NCI-H524 (cell line): ENCODE measurements around the gene KLHL9.
"Not testable (repeated sequence)": the region's sequence is repeated elsewhere in the genome, so short reads cannot be mapped to it uniquely, and the experiment has no call there.

Experiments used
- DNase-seq, 2 experiments: peaks; one replicate each; lab custom pipeline; 2025; lab: John Stamatoyannopoulos, UW

KLHL9 gene, protein sequence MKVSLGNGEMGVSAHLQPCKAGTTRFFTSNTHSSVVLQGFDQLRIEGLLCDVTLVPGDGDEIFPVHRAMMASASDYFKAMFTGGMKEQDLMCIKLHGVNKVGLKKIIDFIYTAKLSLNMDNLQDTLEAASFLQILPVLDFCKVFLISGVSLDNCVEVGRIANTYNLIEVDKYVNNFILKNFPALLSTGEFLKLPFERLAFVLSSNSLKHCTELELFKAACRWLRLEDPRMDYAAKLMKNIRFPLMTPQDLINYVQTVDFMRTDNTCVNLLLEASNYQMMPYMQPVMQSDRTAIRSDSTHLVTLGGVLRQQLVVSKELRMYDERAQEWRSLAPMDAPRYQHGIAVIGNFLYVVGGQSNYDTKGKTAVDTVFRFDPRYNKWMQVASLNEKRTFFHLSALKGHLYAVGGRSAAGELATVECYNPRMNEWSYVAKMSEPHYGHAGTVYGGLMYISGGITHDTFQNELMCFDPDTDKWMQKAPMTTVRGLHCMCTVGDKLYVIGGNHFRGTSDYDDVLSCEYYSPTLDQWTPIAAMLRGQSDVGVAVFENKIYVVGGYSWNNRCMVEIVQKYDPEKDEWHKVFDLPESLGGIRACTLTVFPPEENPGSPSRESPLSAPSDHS

DNA sequence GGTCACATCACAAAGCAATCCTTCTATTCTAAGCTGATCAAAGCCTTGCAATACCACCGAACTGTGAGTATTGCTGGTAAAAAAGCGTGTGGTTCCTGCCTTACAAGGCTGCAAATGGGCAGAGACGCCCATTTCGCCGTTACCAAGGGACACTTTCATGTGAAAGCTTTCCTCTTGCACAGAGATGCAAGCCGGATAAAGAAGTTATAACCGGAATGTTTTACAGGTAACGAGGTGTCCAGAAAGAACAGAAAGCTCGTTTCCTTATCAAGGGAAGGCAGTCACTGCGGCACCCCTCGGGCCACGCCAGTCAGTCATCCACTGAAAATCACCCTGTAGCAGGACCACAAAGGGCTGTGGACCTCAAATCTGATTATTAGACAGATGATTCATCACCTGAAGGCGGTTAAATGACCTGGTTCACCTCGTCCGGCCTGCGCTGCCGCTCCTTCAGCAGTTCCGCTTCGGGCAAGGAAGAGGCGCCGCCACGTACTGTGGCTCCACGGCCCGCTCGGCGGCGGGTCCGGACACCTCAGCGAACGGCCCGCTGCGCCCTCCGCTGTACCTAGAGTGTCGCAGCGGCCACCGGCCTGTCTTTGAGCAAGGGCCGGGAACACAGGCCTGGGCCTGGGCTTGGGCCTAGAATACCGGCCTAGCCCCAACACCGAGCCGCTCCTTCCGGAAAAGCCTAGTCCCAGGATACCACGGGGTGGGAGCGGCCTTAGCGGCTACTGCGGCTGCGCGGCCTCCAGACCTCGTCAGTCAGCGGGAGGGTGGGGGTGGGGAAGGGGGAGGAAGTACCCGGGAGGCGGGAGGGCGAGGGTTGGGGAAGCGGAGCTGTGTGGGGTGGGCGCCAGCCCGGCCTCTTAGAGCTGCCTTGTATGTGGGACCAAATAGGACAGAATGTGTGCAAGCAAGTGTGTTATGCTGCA lies at the start of gene KLHL9:
Gene KLHL9 (minus strand): TSS at position 704 of the 932 bp plus-strand sequence. CDS start 545 bp downstream, at position 159.
- DNase-seq: peak; percentile 64 to 86

DNA sequence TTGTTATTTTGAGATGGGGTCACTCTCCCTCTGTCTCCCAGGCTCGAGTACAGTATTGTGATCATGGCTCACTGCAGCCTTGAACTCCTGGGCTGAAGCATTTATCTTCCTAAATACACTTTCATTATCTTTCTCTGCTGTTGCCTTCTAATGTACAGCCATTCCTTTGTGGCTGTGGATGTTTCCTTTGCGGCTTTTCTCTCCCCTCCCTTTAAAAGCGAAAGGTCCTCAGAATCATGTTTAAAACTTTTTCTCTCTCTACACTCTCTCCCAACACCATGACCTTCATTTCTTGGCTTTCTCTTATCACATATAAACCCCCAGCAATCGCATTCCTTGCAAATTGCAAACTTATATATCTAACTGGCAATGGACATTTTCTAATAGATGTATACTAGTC lies 48.4 kb upstream of the KLHL9 start:
- no peak for DNase-seq

DNA sequence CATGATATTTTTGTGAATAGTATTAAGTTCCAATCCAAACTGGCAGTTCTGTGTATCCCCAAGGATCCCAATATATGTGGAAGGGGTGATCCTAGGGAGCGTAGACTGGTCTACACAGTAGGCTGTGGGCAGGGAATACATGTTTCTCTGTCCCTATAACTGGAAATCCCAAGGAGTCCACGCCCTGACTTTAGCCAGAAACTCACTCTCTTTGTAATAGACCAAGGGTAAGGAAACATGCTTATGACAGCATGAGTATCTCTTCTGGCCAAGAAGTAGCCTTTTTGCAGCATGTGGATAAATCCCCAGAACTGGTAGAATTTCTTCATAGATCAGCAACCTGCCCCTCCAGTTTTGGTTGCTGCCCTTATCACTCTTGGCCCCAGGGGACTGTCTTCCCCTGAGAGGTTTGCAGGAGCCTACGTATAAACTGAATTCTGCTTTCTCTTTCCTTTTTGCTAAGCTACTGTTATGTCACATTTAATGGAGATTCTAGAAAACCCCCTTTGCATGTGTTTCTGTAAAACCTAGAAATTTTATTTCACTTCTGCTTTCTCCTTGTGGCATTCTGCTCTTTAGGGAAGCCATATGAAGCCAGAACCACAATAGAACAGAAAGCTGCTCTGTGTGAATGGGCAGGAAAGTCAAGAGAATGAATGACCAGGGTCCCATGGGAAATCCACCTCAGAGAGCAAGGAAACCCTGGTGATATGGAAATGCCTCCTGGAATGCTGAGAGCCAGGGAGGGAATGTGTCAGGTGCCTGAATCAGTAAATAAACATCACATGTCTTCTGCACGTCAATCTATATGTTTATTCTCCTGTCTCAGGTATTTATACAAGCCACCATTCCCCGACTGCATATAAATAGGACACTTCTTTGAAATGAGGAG lies 46.5 kb upstream of the KLHL9 start:
- no peak for DNase-seq

DNA sequence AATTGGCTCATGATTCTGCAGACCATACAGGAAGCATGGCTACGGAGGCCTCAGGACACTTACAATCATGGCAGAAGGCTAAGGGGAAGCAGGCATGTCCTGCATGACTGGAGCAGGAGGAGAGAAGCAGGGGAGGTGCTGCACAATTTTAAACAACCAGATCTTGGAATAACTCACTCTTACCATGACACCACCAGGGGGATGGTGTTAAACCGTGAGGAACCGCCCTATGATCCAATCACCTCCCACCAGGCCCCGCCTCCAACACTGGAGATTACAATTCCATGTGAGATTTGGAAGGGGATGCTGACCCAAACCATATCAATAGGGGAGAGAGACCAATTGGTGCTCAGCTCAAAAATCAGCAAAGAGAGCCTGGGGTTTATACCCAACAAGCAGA lies 36.3 kb upstream of the KLHL9 start:
- not testable (repeated sequence) for DNase-seq

DNA sequence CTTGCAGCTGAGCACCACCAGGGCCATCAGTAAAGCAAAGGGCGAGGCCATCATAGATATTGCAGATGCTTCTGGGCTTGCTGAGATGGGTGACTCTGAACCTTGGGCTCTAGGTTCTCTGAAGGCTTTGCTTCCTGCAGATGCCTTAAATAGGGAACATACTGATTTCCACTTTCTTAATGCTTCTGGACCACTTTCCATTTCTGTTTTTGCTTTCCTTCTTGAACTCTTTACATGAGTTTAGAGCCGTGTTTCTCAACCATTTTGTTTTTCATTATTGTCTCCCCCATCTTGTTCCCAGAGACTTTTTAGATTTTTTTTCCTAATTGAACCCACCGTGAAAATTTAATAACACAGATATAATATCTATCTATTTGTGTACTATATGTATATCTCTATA lies 32.8 kb upstream of the KLHL9 start, which contains the start of gene IFNA13:
Gene IFNA13 (minus strand): TSS at position 101 of the 400 bp plus-strand sequence. CDS start 47 bp downstream, at position 54.
- no peak for DNase-seq

DNA sequence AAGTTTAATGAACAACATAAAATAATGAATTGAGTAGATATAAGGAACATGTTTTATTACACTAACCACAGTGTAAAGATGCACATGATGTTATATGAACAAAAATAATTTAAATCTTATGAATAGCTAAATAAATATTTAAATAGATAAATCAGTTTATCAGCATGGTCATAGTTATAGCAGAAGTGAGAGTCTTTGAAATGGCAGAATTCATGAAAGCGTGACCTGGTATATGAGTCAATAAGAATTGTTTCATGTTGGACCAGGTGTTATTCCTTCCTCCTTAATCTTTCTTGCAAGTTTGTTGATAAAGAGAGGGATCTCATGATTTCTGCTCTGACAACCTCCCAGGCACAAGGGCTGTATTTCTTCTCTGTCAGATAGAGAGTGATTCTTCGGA lies 32.0 kb upstream of the KLHL9 start:
- DNase-seq: not testable (repeated sequence)

DNA sequence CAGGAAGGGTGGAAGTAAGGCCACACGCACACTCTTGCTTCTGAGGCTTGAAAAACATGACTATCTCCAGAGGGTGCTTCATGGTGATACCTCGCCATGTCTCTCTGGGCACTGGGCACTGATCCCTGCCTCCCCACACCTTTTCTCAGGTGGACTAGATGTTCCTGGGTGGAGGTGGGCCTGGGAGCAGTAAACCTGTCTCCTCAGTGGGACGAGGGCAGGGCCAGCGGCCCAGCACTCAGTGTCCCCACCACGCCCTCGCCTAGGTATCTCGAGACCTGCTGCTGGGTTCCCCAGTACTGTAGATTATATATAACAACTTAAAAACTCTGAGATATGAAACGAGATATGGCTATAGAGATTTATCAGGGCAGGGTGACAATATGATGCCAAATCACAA lies 27.1 kb upstream of the KLHL9 start:
- DNase-seq: no peak

DNA sequence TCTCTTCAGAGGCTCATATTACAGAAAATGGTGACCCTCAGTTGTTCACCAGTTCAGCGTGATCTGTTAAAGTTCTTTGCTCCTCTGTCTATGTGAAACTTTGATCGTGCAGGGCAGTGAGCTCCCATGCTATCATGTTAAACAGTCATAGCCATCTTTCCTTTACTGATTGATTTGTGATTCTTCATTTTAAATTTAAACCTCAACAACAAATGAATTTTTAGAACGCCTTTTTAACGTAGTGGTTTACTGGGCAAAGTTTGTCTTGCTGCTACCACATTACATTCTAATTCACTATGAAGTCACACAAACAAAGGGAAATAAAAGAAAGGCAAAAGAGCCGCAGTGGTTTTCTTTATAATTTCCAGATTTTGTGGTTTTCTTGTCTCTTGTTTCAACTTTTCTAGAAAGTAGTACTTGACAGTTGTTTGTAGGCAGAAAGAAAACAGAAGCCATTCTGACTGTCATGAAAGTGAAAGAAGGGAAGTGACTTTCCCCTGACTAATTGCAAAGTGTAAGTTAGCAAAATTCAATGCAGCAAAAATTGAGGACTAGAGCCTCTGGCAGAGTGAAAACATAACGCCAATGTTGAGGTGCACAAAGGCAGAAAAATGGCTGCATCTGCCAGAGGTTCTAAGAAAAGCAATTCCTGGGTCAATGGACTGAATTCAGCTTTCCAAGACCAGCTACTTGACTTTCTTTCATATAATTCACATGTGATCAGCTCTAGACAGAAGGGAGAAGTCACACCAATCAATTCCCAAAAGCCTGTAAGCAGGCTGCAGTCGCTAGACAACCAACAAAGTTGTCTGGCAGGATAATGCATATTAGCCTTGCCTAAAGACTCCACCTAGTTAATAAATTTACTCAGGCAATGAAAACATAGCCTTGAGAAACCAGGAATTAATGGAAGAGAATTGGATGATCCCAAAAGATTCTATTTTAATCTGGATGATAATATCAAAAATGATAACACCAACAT lies 22.6 kb upstream of the KLHL9 start:
- no peak for DNase-seq

DNA sequence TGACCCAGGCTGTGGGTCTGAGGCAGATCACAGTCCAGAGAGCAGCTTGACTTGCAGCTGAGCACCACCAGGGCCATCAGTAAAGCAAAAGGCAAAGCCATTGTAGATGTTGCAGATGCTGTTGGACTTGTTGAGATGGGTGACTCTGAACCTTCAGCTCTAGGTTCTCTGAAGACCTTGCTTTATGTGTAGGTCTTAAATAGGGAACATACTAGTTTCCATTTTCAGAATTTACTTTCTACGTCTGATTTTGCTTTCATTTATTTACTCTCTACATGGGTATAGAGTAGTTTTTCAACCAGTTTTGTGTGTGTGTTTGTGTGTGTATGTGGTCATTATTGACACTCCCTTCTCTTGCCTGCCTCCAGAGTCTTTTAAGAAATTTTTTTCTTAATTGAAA lies 15.6 kb upstream of the KLHL9 start, which contains the start of gene IFNA6:
Gene IFNA6 (minus strand): TSS at position 101 of the 400 bp plus-strand sequence. CDS start 0 bp downstream, at position 101.
- no peak for DNase-seq

DNA sequence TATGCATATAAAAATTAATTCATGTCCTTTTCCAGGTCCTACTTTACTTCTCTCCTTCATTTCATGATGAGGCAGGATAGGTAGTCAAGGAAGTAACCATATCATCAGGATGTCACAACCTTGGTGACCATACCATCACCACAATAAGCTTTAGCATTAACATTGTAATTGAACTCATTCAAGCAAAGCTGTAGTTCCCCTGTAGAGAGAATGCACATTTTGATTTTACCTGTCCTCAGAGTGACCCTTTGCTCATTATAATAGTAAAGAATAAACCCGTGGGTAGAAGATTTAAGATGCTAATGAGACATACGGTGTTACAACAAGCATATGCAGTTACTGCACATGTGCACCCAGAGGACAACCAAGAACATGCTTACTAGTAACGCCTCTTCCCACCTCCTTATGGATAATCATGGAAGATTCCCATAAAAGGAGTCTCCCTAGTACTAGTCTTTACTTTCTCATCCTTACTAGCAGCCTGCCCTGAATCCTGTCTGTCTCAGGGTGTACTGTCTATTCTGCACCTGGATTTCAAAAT lies 13.3 kb upstream of the KLHL9 start:
- DNase-seq: no peak

DNA sequence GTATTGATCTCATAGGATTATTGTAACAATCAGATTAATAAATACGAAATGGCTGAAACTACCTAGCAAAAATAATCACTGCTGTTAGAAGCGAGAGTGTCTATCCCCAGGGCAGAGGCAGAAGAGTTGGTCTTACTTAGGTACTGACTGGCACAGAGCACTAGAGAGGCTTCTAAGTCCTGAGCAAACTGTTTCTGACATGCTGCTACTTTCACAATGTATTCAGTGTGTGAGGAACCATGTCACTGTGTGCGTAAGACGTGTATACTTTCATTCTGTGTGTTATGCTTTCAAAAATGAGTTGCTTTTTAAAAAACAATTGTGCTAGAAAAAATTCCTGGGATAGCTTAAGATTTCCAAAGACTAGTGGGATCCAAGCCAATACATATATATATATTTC lies 5.5 kb upstream of the KLHL9 start:
- DNase-seq: no peak

DNA sequence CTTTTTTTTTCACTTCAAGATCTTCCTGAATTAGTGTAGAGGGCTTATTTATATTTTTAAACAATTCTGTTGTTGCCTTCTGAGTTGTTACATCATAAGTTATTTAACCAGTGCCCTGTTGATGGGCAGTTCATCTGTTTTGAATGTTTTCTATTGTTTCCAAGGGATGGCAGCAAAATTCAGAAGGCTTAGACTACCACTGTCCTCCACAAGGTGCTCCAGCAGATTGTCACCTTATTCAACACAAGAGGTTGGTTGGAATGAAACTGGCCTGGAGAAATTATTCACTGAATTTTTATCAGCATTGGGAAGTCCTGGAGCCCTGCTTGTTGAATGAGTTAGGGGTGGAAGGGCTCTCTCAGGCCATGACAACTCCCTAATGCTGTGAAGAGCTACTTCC lies 1.3 kb upstream of the KLHL9 start:
- no peak for DNase-seq

DNA sequence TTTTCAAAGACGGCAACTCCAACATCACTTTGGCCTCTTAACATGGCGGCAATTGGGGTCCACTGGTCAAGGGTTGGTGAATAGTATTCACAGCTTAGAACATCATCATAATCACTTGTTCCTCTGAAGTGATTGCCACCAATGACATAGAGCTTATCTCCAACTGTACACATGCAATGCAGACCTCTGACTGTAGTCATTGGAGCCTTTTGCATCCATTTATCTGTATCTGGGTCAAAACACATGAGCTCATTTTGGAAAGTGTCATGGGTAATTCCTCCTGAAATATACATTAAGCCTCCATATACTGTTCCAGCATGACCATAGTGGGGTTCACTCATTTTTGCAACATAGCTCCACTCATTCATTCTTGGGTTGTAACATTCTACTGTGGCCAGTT lies 2.0 kb downstream of the KLHL9 start:
- DNase-seq: no peak

DNA sequence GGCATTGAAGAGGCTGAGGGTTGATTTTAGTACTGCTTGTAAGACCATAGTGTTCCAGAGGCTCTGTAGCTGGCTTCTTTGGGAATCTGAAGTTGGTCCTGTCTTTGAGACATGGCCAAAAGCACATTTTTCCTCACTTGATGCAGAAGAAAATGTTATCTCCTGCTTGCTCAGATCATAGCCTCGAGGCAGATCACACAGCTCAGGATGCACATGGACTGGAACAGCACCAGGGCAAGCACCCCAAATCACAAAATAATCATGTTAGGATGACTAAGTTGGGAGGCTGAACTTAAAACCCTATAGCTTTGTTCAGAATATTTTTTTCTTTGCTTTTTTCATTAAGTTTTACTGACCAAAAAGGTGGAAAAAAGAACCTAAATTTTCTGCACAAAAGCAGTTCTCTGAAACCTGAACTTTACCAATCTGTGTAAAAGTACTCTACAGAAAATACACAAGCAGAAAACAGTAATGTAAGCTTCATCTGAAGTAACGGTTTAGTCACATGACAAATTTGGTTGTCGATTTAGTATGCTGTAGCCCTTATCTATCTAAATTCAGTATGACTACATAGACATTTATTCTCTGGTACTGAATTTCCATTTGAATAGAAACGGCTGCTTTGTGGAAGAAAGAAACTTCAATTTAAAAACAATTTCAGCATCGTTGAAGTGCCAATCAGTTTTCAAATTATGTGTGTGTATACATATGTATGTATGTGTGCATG lies 3.4 kb downstream of the KLHL9 start:
- DNase-seq: no peak

DNA sequence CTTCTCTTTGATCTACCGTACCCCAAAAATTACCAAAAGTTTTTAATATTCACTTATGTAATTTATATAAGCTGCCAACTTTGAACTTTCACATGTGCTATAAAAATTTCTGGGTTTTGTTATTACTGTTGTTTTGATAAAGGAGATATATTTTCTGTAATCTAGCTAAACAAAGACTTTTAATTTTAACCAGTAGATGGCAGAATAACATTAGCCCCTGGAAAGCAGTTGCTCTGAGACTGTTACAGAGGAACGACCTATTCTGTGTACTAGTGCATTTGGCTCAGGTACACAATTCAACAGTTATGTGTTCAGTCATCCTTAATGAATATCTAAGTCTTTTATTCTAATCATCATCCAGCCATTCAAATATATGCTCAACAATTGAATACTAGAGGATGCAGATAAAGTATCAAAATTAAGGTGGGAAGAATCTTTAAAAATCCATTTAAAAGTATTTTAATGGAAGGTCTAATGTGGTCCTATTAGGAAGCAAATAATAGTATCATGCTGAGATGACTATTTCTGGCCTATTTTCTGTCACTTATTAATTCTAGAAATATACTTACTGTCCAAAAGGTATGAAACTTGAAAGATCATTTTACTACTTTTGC lies 8.6 kb downstream of the KLHL9 start:
- peak in 1 of 2 experiments; percentile 51 for DNase-seq

DNA sequence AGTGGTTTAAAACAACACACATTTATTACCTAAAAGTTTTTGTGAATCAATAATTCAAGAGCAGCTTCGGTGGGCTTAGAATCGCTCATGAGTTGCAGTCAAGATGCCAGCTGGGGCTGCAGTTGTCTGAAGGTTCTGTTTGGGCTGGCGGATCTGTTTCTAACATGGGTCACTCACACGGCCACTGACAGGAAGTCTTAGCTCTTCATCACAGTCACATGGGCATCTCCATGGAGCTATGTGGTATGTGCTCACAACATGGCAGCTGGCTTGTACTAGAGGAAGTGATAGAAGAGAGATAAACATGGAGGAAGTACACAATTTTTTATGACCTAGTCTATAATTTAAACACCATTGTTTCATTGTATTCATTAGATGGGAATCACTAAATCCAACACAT lies 11.2 kb downstream of the KLHL9 start:
- no peak for DNase-seq

DNA sequence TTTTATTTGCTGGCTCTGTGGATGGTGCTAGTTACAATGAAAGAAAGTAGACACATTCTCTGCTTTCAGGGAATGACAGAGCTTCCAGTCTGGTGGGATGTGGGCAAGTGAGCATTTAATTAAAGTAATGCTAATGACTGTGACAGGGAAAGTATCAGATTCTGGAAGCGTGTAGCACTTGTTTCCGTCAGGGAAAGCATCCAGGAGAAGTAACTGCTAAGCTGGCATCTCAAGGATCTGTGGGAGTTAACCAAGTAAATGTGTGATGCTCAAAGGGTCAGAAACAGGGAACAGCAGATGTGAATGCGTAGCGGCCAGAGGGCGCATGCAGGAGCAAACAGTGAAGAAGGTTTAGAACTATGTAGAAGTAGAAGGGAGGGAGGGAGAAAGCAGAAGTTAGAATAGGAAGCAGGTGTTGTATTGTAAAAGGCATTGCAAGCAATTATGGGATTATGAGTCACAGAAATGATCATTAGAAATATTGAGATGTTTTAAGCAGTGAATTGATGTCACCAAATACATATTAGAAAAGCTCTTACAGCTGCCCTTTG lies 12.2 kb downstream of the KLHL9 start:
- peak; percentile 49 to 64 for DNase-seq

DNA sequence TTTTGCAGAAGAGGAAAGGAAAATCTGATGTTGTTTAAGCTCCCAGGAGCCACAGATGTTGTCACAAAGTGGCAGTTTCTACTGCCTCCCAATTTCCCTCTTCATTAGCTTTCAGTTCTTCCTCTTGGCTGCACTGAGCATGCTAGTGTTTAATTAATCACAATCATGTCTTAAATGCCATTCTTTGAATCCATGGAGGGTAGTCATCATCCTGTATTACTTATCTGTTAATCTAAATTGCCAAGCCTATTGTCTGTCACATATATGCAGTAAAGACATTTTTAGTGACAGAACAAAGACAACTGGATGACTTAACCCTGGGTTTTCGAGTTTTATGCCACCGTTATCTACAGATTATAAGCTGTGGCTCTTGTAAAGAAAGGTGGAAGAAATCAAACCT lies 14.7 kb downstream of the KLHL9 start:
- no peak for DNase-seq
